GM21381 (cell line): ENCODE measurements around the gene DYNC1LI1.
"Not testable (repeated sequence)": the region's sequence is repeated elsewhere in the genome, so short reads cannot be mapped to it uniquely, and the experiment has no call there.

Source experiments
- ATAC-seq: cut with Tn5 transposase; IDR thresholded peaks from one replicate; pipeline ENCODE4 v1.9.1; 2021; ENCODE audit warnings: mild to moderate bottlenecking, moderate library complexity; ENCODE audit not compliant: unreplicated experiment

Gene DYNC1LI1

GRCh38 chr3:32584660-32585059 is 14.0 kb upstream of the DYNC1LI1 start:
- no peak for ATAC-seq

GRCh38 chr3:32583708-32584107 is 13.1 kb upstream of the DYNC1LI1 start:
- ATAC-seq: no peak

- not testable (repeated sequence) for ATAC-seq
Measured at GRCh38 chr3:32578669-32579068, 8.0 kb upstream of the DYNC1LI1 start.

- ATAC-seq: peak; percentile 92
Measured at GRCh38 chr3:32577581-32578556, 7.2 kb upstream of the DYNC1LI1 start.

- ATAC-seq: no peak
Measured at GRCh38 chr3:32577174-32577573, 6.5 kb upstream of the DYNC1LI1 start.

- no peak for ATAC-seq
Measured at GRCh38 chr3:32575451-32576113, 4.9 kb upstream of the DYNC1LI1 start.

GRCh38 chr3:32571192-32571485 is 481 bp upstream of the DYNC1LI1 start:
- no peak for ATAC-seq

- ATAC-seq: peak; percentile 45
Measured at GRCh38 chr3:32569540-32570420, 878 bp downstream of the DYNC1LI1 start.

GRCh38 chr3:32568953-32569352 is 1.7 kb downstream of the DYNC1LI1 start:
- no peak for ATAC-seq

GRCh38 chr3:32564195-32564594 is 6.5 kb downstream of the DYNC1LI1 start:
- ATAC-seq: no peak

- no peak for ATAC-seq
Measured at GRCh38 chr3:32562640-32563039, 8.0 kb downstream of the DYNC1LI1 start.

- no peak for ATAC-seq
Measured at GRCh38 chr3:32557640-32558352, 12.9 kb downstream of the DYNC1LI1 start.

- ATAC-seq: no peak
Measured at GRCh38 chr3:32556332-32556731, 14.3 kb downstream of the DYNC1LI1 start.

- no peak for ATAC-seq
Measured at GRCh38 chr3:32553973-32554372, 16.7 kb downstream of the DYNC1LI1 start.

GRCh38 chr3:32553459-32553858 is 17.2 kb downstream of the DYNC1LI1 start:
- no peak for ATAC-seq

- no peak for ATAC-seq
Measured at GRCh38 chr3:32552013-32552412, 18.6 kb downstream of the DYNC1LI1 start.

GRCh38 chr3:32551496-32551895 is 19.2 kb downstream of the DYNC1LI1 start:
- ATAC-seq: no peak

GRCh38 chr3:32551087-32551486 is 19.6 kb downstream of the DYNC1LI1 start:
- no peak for ATAC-seq

- ATAC-seq: no peak
Measured at GRCh38 chr3:32545305-32545704, 25.4 kb downstream of the DYNC1LI1 start.

GRCh38 chr3:32544894-32545293 is 25.8 kb downstream of the DYNC1LI1 start:
- ATAC-seq: no peak

- ATAC-seq: no peak
Measured at GRCh38 chr3:32542807-32543206, 27.9 kb downstream of the DYNC1LI1 start.
